Ishikawa (cell line): ENCODE results near the gene GLIS1.

ENCODE experiments used
- CEBPB ChIP-seq: IDR thresholded peaks from 2 replicates; pipeline ENCODE4 v1.6.1; 2012
- EGR1 ChIP-seq: IDR thresholded peaks from 2 replicates; pipeline ENCODE4 v1.6.1; 2012
- EP300 ChIP-seq: IDR thresholded peaks from 2 replicates; pipeline ENCODE4 v1.6.1; 2012; ENCODE audit warnings: borderline replicate concordance
- FOXM1 ChIP-seq: IDR thresholded peaks from 2 replicates; pipeline ENCODE4 v1.6.1; 2012; ENCODE audit warnings: low read depth, borderline replicate concordance
- MAX ChIP-seq: IDR thresholded peaks from 2 replicates; pipeline ENCODE4 v1.6.1; 2012
- NFIC ChIP-seq: IDR thresholded peaks from 2 replicates; pipeline ENCODE4 v1.6.1; 2012
- RAD21 ChIP-seq: IDR thresholded peaks from 2 replicates; pipeline ENCODE4 v1.6.1; 2012; ENCODE audit warnings: low read depth
- REST ChIP-seq: IDR thresholded peaks from 2 replicates; pipeline ENCODE4 v1.6.1; 2012; ENCODE audit warnings: low read depth, mild to moderate bottlenecking
- TAF1 ChIP-seq: IDR thresholded peaks from 2 replicates; pipeline ENCODE4 v1.6.1; 2012; ENCODE audit warnings: low read depth, mild to moderate bottlenecking
- TCF12 ChIP-seq: IDR thresholded peaks from 2 replicates; pipeline ENCODE4 v1.6.1; 2012; ENCODE audit warnings: low read depth
- TEAD4 ChIP-seq: IDR thresholded peaks from 2 replicates; pipeline ENCODE4 v1.6.1; 2012
- ZBTB7A ChIP-seq: IDR thresholded peaks from 2 replicates; pipeline ENCODE4 v1.6.1; 2012; ENCODE audit warnings: low read depth

- TF ChIP-seq EP300, result no peak
- TF ChIP-seq TAF1, result no peak
- TF ChIP-seq TCF12, result no peak
- TF ChIP-seq RAD21, result no peak
- no peak for TF ChIP-seq MAX
- no peak for TF ChIP-seq REST
- TF ChIP-seq EGR1, result no peak
- TF ChIP-seq FOXM1, result no peak
- TF ChIP-seq CEBPB, result no peak
- TF ChIP-seq NFIC, result no peak
- no peak for TF ChIP-seq TEAD4
- no peak for TF ChIP-seq ZBTB7A
Measured at GRCh38 chr1:53729456-53730223, 9.3 kb downstream of the GLIS1 start.
